WTC11 (cell line): Measurements from ENCODE around the gene DTX4. TPM values are rescaled to one million over a fixed set of nuclear protein-coding genes. Genes with fewer than 3 reads are reported as not detected.

Experiments used
- ATAC-seq: fragments of 200-7000 bp; cut with Tn5 transposase; 2 replicates; pipeline ENCODE4 v1.10.0; 2021; ENCODE audit warnings: mild to moderate bottlenecking, moderate library complexity
- CTCF ChIA-PET: fragments of 300-600 bp; sonication (Branson Sonifier 250); formaldehyde crosslinking; loops from one replicate; lab custom pipeline; 2021; ENCODE audit warnings: antibody characterized with exemption; lab: Charles Lee
- POLR2A ChIA-PET: fragments of 350-600 bp; sonication (Branson Sonifier 250); formaldehyde crosslinking; loops from one replicate; lab custom pipeline; 2021; ENCODE audit warnings: antibody characterized with exemption; lab: Charles Lee
- DNase-seq: peaks from one replicate; pipeline ENCODE4 v3.0.0; 2021; ENCODE audit warnings: low spot score
- H3K27ac Mint-ChIP-seq: 2 replicates; pipeline ENCODE4 v1.8.0; 2021; ENCODE audit warnings: mixed read lengths
- H3K27me3 Mint-ChIP-seq: 2 replicates; pipeline ENCODE4 v1.8.0; 2021; ENCODE audit warnings: low read depth, mild to moderate bottlenecking, moderate library complexity, mixed read lengths
- H3K36me3 Mint-ChIP-seq: 2 replicates; pipeline ENCODE4 v1.8.0; 2021; ENCODE audit warnings: mixed read lengths
- H3K4me1 Mint-ChIP-seq: 2 replicates; pipeline ENCODE4 v1.8.0; 2022; ENCODE audit warnings: mixed read lengths
- H3K4me3 Mint-ChIP-seq: 2 replicates; pipeline ENCODE4 v1.8.0; 2021; ENCODE audit warnings: mild to moderate bottlenecking, moderate library complexity, mixed read lengths
- H3K9me3 Mint-ChIP-seq: 2 replicates; pipeline ENCODE4 v1.8.0; 2021; ENCODE audit warnings: mixed read lengths
- ARID4B ChIP-seq: sonication (generic); formaldehyde crosslinking; IDR thresholded peaks from 2 replicates; pipeline ENCODE4 v1.8.0; 2023; ENCODE audit warnings: missing genetic modification reagents, mild to moderate bottlenecking, borderline replicate concordance
- CREB1 ChIP-seq: sonication (generic); formaldehyde crosslinking; IDR thresholded peaks from 2 replicates; pipeline ENCODE4 v1.8.0; 2023; ENCODE audit warnings: mild to moderate bottlenecking, missing genetic modification reagents
- E2F4 ChIP-seq: sonication (generic); formaldehyde crosslinking; IDR thresholded peaks from 2 replicates; pipeline ENCODE4 v1.8.1; 2022; ENCODE audit warnings: low read depth, mild to moderate bottlenecking, moderate library complexity, missing genetic modification reagents, borderline replicate concordance
- ELF4 ChIP-seq: sonication (generic); formaldehyde crosslinking; IDR thresholded peaks from 2 replicates; pipeline ENCODE4 v1.8.1; 2022; ENCODE audit warnings: low read depth, mild to moderate bottlenecking, moderate library complexity, missing genetic modification reagents
- FOXJ3 ChIP-seq: sonication (generic); formaldehyde crosslinking; IDR thresholded peaks from 2 replicates; pipeline ENCODE4 v1.9.0; 2021; ENCODE audit warnings: missing genetic modification reagents, mild to moderate bottlenecking, borderline replicate concordance
- HMGA2 ChIP-seq: fragments of 250-450 bp; sonication (Bioruptor Pico); IDR thresholded peaks from 2 replicates; pipeline ENCODE4 v1.4.0; 2021; ENCODE audit warnings: mild to moderate bottlenecking, moderate library complexity
- IRF1 ChIP-seq: sonication (generic); formaldehyde crosslinking; IDR thresholded peaks from 2 replicates; pipeline ENCODE4 v1.8.0; 2023; ENCODE audit warnings: missing genetic modification reagents
- MAX ChIP-seq: sonication (generic); formaldehyde crosslinking; IDR thresholded peaks from 2 replicates; pipeline ENCODE4 v1.8.0; 2022; ENCODE audit warnings: mild to moderate bottlenecking, missing genetic modification reagents
- STAT6 ChIP-seq: sonication (generic); formaldehyde crosslinking; conservative IDR thresholded peaks from 2 replicates; pipeline ENCODE4 v1.8.1; 2023; ENCODE audit warnings: mild to moderate bottlenecking, low read depth, missing genetic modification reagents, moderate library complexity
- USF1 ChIP-seq: sonication (generic); formaldehyde crosslinking; IDR thresholded peaks from 2 replicates; pipeline ENCODE4 v1.8.0; 2022; ENCODE audit warnings: mild to moderate bottlenecking, missing genetic modification reagents
- ZNF423 ChIP-seq: fragments of 250-450 bp; sonication (Bioruptor Pico); IDR thresholded peaks from 2 replicates; pipeline ENCODE4 v2.1.2; 2022; ENCODE audit warnings: mild to moderate bottlenecking, moderate library complexity
- total RNA-seq: library from RNA; stranded (reverse); gene quantifications from 3 replicates; pipeline ENCODE4 v1.2.3, GENCODE V29; 2021

The DTX4 gene
- total RNA-seq, 1 experiment from 2014 or later = 15.5 TPM

- TF ChIP-seq ARID4B (CRISPR knock-in tag) (no peak), USF1 (CRISPR knock-in tag) (no peak), MAX (CRISPR knock-in tag) (no peak), FOXJ3 (CRISPR knock-in tag) (no peak), ELF4 (CRISPR knock-in tag) (no peak)
Measured at GRCh38 chr11:59174664-59175033, 2.7 kb downstream of the DTX4 start (continued).

- no peak for ATAC-seq
- H3K36me3 Mint-ChIP-seq = peaks cover 29% of the 10 kb centered on the region
- H3K27ac Mint-ChIP-seq = no peak overlapping the region
- TF ChIP-seq CREB1 (CRISPR knock-in tag) (no peak), ZNF423 (CRISPR knock-in tag) (no peak), HMGA2 (peak; percentile 14; the same call in 1 of the 2 replicates), MAX (CRISPR knock-in tag) (no peak), STAT6 (CRISPR knock-in tag) (no peak), E2F4 (CRISPR knock-in tag) (no peak)
- TF ChIP-seq, all 79 proteins: peak for 1
- peak overlapping the region; percentile 30 for H3K4me3 Mint-ChIP-seq
- ChIA-PET CTCF (interaction anchor here (1.1 to 14.2 kb wide), 7 partner anchors 9 to 117 kb away, joined by 3 to 382 read pairs (median 8); no protein-coding TSS in a partner anchor), POLR2A (no interaction called here)
- DNase-seq = no peak
- H3K27me3 Mint-ChIP-seq = peaks cover 4% of the 10 kb centered on the region; the same call in 1 of the 2 replicates
- H3K9me3 Mint-ChIP-seq = peaks cover 15% of the 10 kb centered on the region
- peaks cover 42% of the 10 kb centered on the region for H3K4me1 Mint-ChIP-seq
Measured at GRCh38 chr11:59175091-59175501, 3.2 kb downstream of the DTX4 start.

GRCh38 chr11:59176330-59176729, 4.4 kb downstream of the DTX4 start:
- TF ChIP-seq IRF1 = no peak
- Mint-ChIP-seq H3K9me3 (peaks cover 15% of the 10 kb centered on the region), H3K36me3 (peaks cover 29% of the 10 kb centered on the region), H3K4me1 (peaks cover 42% of the 10 kb centered on the region), H3K4me3 (no peak overlapping the region), H3K27ac (no peak overlapping the region), H3K27me3 (peaks cover 4% of the 10 kb centered on the region; the same call in 1 of the 2 replicates)
- DNase-seq (no peak), ATAC-seq (no peak)
- POLR2A ChIA-PET = no interaction called here
- CTCF ChIA-PET = interaction anchor here (14.2 kb wide), 1 partner anchor 7 kb away, joined by 382 read pairs; no protein-coding TSS in a partner anchor
